NCI-H2029 (cell line): ENCODE measurements around the gene AKNA.

Source experiments
- DNase-seq: peaks from one replicate; lab custom pipeline; 2025; lab: John Stamatoyannopoulos, UW

Gene AKNA

DNA sequence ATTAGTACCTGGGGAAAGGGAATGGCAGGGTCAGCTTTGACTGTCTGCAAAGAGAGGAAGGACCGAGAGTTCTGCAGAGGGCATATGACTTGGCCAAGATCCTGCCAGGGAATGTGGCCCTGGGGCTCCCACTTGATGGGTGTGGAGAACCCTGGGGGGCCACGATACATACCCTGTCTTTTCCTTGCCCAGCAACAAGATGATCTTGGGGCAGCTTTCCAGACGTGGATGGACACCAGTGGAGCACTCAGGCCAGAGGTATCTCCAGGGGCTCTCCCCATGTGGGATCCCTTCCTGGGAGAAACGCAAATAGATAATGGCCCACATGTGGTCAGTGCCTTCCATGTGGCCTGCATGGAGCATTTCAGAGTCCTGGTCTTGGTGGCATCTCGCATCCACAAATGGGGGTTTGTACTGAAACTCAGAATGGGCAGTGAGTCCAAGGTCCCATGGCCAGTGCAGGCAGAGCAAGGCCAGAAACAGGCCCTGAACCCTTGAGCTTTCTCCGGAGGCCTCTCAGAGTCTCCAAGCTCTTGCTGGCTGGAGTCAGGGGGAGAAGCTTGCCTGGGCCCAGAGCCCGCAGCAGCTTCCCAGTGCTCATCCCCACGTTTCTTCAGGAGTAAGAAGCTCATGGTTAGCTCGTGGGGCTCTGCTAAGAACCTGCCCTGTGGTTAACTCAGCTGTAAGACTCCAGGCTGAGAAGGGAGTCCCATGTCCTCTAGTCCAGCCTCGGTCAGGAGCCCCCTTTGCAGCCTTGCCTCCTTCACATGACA, 83.2 kb downstream of the AKNA start:
- no peak for DNase-seq

DNA sequence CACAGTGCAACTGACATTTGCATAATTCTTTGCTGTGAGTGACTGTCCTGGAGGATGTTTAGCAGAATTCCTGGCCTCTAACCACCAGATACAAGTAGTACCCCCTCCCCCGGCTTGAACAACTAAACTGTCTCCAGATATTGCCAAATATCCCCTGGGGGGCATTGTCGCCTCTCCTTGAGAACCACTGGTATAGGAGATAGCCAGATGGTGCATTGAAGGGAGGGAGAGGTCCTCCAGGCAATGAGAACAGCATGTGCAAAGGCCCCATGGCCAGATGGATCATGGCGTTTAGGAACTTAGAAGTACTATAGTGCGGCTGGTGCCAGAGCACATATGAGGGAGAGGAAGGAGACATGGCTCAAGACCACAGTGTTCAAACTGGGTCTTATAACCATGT, 83.8 kb downstream of the AKNA start:
- no peak for DNase-seq

DNA sequence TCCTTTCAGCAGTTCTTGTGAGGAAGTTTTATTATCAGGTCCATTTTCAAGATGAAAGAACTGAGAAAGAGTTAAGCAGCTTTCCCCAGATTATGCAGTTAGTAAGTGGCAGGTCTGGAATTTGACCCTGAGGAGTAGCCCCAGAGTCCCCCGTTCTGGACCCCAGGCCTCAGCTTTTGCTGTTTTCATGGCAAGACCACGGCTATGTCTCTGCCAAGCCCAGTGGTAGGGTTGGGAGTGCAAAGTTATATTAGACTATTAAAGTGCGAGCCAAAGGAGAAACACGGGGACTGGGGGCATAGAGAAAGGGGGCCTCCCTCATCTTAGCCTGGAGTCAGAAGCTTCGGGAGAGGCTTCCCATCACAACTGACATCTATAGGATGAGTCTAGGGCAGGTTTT, 84.2 kb downstream of the AKNA start:
- DNase-seq = no peak

DNA sequence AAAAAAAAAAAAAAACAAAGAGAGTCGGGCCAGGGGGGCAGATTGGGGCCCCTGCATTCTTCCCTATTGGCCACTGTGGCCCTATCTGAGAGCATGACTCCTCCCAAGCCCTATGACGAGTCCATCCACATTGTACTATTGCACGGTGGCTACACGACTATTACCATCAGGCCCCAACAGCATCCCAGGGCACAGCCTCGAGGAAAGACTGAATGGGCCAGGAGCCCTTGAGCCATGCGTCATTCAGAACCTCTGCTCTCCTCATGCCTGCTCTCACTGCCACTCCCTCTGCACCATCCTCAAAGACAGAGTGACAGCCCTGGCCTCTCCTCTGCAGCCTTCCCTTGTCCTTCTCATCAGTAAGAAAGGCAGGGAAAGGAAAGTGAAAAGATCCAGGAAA, 85.1 kb downstream of the AKNA start:
- no peak for DNase-seq

DNA sequence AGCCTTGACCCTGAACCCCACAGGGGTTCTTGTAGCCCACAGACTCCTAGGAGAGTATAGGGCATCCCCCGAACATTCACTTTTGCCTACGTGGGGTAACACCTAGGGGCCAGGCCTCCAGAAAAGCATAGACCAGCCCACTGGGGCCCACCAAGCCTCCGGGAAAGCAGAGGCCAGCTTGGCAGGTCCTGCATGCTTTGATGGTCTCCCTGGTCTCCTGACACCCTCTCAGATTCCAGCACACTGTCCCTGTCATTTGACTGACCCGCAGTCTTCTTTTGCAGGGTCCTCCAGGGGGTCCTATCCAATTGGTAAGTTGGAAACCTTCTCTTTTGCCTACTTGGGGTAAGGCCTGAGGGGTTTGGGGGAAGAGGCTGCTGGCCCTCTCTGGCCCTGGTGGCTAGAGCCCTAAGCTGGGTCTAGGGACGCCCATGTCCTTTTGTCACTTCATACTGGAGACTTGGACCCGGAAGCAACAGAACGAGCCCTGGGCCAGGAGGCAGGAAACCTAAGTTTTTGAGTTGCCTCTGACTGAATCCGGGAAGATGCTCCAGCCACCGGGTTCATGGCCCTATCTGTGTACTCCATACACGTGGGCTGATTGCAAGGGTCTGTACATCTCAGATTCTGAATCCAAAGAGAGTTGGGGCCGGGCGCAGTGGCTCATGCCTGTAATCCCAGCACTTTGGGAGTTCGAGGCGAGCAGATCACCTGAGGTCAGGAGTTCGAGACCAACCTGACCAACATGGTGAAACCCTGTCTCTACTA, 85.8 kb downstream of the AKNA start:
- no peak for DNase-seq

DNA sequence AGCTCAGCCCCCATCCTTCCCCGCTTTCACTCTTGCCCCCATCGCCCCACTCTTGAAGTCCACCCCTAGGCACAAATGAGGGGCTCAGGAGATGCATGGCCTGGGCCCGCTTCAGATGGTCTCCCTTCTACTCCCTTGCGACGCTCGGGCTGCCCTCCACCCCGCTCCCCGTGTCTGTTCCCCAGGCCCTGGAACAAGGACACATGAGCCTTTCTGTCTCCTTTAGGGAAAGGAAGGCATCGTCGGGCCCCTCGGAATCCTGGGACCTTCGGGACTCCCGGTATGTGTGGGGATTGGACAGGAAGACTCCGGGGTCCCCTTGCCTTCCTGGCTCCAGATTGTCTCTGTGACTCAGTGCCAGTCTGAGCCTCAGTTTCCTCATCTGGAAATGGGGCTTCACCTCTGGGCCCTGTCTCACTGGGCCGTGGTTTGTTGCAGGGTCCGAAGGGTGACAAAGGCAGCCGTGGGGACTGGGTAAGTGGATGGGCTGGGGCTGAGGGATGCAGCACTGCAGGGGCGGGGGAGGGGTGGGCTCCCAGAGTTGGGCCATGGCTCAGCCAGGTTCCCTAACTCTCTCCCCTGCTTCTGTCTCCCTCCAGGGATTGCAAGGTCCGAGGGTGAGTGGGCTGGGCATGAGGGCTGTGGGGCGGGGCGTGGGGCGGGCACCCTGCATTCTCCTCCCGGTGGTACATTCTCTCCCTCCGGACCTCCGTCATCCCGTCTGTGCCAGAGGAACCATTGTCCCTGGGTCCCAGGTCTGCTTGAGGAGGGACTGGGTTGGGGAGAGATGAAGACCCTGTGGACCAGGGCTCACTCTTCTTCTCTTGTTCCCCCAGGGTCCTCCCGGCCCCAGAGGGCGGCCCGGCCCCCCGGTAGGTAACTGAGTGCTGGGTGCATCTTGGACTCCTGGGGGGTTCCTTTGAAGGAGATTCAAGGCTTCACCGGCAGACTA, 86.7 kb downstream of the AKNA start:
- no peak for DNase-seq

DNA sequence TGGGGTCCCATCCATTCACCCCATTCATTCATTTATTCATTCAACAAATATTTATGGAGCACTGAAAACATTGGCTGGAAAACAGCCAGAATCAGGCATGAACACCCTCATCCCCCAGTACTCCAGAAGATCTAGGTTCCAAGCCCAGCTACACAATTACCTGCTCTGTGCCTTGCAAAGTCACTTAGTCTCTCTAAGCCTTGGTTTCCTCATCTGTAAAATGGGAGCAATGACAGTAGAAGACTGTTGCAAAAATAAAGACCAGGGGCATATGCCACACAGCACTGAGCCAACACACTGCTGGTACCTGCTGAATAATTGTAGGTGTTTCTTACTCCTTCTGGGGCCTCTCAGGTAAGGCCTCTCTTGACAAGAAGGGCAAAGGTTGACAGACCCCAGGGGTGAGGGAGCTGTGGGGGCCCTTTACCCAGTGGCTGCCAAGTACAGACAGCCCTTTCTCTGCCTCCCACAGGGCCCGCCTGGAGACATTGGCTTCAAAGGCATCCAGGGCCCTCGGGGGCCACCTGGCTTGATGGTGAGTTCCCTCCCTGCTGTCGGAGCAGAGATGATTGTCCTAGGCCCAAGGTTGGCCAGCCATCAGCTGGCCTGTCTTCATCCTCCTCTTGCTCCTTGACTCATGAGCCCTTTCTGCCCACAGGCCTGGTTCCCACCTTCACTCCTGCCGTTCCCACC, 87.5 kb downstream of the AKNA start:
- no peak for DNase-seq

DNA sequence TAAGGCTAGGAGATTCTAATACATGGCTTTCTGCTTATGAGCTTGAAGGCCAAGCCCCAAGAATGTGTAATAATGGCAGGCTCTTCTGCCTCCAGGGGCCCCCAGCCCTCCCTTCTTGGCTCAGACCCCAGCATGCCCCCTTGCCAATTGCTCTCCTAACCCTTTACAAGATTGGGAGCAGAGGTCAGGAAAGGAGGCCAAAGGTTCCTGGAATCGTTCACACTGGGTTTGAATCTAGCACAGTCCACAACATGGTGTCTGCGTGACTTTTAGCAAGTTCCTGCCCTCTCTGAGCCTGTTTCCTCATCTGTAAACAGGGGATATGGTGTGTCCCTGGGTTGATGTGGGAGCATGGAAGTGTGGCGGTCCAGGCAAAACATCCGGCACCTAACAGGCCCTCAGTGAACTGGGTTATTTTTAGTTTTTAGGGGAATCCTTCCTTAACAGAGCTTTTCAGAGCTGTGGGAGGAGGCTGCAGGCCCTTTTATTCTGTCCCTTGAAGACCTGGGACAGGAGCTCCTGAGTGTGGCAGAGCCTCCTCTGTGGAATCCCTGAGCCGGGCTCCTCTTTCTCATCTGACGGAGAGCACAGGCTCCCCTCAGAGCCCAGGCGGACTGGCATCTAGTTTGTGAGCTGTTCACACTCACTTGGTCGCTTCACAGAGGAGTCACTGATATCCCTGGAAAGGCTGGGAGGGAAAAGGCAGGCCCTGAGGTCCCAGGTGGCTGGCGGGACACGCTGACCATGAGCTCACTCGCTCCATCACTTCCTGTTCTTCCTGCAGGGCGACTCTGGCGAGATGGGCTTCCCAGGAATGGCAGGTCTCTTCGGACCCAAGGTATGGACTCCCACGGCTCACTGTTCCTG, 88.3 kb downstream of the AKNA start:
- DNase-seq = no peak

DNA sequence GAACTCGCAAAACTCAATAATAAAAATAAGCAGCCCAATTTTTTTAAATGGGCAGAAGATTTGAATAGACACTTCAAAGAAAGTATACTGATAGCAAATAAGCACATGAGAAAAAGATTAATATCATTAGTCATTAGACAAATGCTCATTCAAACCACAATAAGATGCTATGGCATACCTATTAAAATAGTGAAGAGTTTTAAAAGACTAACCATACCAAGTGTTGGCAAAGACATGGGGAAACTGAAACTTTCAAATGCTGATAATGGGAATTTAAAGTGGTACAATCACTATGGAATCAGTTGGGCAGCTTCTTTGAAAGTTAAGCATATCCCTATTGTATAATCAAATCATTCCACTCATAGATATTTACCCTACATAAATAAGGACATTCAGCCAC, 91.4 kb downstream of the AKNA start:
- no peak for DNase-seq

DNA sequence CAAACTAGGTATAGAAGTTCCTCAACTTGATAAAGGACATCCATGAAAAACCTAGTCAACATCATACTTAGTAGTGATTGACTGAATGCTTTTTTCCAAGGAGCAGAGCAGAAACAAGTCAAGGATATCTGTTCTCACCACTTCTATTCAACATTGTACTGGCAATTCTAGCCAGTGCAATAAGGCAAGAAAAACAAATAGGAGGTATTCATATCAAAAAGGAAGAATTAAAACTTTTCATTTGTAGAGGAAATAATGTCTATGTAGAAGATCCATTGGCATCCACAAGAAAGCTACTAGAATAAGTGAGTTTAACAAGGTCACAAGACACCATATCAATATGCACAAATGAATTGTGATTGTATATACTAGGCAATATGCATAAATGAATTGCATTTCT, 93.1 kb downstream of the AKNA start:
- DNase-seq = no peak

DNA sequence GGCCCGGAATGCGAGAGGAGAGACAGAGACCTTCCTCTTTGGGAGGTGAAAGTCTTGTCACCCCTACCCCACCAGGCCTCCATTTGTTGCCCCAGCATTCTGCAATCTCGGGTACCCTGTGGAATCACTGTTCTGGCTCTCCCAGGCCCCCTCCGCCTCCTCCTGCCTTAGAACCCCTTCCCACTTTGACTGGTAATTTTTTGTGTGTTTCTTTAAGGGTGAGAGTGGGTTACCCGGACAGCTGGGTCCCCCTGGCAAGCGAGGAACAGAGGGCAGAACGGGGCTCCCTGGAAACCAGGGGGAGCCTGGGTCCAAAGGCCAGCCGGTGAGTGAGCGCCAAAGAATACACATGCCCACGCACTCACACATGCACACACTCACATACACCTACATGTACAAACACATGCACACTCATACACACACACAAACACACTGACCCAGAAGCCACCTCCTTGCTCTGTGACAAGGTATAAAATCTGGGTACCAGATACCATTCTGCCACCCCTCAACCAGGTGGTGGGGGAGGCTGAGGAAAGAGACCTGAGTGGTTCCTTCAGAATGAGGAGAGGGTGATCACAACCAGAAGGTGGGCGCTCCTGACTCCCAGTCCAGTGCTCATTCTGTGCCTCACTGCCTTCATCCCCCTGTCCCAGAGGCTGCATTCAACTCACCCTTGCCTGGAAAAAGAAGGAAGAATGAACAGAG, 95.7 kb downstream of the AKNA start:
- no peak for DNase-seq

DNA sequence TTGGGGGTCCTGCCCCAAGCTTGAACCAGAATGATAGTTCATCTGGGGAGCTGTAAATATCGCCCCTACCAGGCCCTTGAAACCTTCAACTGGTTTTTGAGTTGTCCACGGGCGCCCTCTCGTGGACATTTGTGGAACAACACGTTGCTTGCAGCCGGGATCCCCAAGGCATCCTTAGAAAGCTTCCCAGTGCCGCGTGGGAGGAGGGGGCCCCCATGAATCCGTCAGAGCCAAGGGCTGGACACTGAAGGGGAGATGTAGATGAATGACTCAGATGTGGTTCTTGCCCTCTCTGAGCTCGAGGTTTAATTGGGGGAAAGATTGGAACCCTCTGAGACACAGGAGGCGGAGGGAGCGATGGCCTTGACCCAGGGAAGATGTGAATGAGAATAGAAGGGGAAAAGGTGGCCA, 96.7 kb downstream of the AKNA start:
- peak; percentile 38 for DNase-seq

DNA sequence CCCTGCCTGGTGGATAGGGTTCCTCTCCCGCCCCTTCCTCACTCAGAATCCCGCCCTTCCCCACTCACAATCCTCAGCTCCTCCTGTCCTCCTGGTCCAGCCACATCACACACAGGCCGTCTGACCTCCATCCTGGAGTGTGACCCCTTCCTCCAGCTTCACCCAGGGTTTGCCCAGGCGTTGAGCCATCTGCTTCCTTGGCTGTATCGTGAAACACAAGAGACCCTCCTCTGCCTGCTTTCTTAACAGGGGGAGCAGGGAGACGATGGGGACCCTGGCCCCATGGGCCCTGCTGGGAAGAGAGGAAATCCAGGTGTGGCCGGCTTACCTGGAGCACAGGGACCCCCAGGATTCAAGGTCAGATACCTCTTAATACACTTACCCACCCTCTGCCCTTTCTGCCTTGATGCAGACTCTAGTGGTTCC, 97.2 kb downstream of the AKNA start:
- no peak for DNase-seq

DNA sequence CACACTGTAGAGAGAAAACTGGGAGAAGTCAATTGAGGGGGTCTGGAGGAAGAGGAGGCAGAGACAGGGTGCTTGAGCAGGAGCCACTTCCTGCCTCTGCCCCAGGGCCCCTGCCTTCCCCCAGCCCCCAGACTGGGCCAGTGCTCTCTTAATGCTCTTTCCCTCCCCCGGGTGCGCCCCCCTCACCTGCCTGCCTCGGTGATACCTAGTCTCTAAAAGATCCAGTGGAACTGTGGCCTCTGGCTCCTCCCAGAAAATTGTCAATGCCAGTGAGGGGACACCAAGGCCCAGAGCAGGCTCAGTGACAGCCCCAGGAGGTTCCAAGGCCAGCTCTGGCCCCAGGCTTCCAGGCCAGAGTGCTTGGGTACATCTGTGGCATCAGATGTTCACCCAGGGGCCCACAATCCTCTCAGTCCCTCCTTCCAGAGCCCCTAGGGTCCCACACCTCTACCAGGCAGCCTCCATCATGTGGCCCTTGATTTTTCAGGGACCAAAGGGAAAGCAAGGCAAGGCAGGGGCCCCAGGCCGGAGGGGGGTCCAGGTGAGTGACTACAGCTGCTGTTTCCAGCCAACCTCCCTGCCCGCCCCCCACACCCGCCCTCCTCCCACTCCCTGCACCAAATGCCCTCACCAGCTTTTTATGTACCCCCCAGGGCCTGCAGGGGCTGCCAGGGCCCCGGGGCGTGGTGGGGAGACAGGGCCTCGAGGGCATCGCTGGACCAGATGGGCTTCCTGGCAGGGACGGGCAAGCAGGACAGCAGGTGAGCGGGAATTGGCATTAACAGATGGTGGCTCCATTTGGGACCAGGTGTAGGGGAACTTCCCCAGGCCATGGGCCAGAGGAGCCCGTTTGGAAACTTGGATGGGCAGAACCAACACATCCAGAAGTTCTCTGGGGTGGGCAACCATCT, 98.0 kb downstream of the AKNA start:
- no peak for DNase-seq

DNA sequence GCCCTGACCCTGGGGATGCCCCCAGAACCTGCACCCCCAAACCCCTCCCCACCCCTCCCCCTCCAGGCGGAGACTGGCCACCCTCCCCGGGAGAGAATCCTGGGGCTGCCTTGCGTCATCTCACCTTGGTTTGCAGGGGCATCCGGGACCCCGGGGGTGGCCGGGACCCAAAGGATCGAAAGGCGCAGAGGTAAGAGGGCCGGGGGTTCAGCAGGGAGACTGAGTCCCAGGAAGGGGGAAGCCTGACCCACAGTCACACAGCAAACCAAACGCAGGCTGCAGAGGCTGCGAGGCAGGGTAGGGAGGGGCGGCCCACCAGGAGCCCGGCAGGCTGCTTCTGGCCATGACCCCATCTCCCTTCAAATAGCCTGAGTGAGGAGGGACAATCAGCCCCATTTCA, 98.7 kb downstream of the AKNA start:
- no peak for DNase-seq

DNA sequence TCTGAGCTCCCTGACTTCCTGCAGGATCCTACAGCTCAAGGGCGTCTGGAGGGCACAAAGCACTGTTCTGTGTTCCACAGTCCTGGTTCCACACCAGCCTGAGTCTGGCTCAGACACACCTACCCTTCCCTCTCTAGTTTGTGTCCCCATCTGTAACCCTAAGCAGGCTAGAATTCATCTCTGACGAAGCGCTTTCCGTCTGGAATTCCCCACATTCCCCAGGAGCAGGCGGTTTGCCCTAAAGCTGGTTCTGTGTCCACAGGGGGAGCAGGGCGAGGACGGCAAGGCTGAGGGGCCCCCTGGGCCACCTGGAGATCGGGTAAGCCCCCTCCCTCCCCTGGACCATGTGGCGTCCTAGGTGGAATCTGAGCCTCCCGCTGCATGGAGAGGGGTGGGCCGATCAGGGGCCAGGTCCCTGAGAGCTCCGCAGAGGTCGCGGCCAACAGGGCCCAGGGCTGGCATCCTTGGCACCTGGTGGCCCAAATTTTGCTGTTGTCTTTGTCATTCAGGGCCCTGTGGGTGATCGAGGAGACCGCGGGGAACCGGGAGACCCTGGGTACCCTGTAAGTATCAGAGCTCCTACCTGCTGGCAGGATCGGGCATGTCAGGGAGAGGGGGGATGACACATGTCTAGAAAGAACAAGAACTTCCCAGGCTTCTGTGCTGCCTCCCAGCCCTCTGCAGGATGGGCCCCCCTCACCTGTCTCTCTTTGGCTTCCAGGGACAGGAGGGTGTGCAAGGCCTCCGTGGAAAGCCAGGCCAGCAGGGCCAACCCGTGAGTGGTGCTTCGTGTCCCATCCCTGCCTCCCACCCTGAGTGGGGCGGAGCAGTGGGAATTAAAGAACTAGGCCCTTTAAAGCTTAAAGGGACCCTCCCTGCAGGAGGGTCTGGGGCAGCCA, 99.3 kb downstream of the AKNA start:
- DNase-seq = no peak

DNA sequence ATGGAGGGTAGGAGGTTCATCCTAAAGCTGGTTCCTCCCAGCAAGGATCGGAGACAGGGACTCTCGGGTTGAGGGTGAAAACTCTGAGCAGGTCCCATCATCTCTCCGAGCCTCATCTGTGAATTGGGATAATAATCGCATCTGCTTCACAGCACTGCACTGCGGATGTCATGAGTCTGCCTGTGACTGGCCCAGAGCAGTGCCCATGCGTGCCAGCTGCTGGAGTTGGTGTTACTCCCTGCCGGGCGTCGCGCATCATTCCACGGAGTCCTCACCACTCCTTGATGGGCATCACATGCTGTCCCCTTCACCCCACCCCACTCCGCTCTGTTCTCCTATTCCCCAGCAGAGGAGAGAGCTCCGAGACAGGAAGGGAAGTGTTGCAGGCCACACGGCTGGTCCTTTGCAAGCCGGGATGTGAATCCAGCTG, 100.0 kb downstream of the AKNA start:
- DNase-seq = no peak
